ENCODE measurements around the gene TMEM121.

Gene TMEM121

GRCh38 chr14:105498430-105499255, 27.7 kb upstream of the TMEM121 start:
- DNase-seq: no peak

GRCh38 chr14:105499256-105500035, 26.9 kb upstream of the TMEM121 start:
- DNase-seq: no peak

GRCh38 chr14:105500036-105500725, 26.2 kb upstream of the TMEM121 start:
- DNase-seq: no peak

- DNase-seq: no peak
Observed at GRCh38 chr14:105500726-105501101, 25.7 kb upstream of the TMEM121 start.

GRCh38 chr14:105501504-105502291, 24.7 kb upstream of the TMEM121 start:
- no peak for DNase-seq

GRCh38 chr14:105502446-105503295, 23.7 kb upstream of the TMEM121 start:
- no peak for DNase-seq

- DNase-seq: no peak
Observed at GRCh38 chr14:105503296-105503640, 23.1 kb upstream of the TMEM121 start.

GRCh38 chr14:105503935-105504692, 22.3 kb upstream of the TMEM121 start:
- no peak for DNase-seq

GRCh38 chr14:105505101-105505500, 21.3 kb upstream of the TMEM121 start:
- no peak for DNase-seq

- DNase-seq: no peak
Observed at GRCh38 chr14:105507247-105507646, 19.1 kb upstream of the TMEM121 start.

GRCh38 chr14:105508069-105508468, 18.3 kb upstream of the TMEM121 start:
- no peak for DNase-seq

- no peak for DNase-seq
Observed at GRCh38 chr14:105508601-105509000, 17.8 kb upstream of the TMEM121 start.

- no peak for DNase-seq
Observed at GRCh38 chr14:105517096-105517495, 9.3 kb upstream of the TMEM121 start.

- DNase-seq: no peak
Observed at GRCh38 chr14:105519946-105520698, 6.3 kb upstream of the TMEM121 start.

GRCh38 chr14:105525326-105525725, 1.1 kb upstream of the TMEM121 start:
- DNase-seq: no peak

GRCh38 chr14:105526776-105527380, 495 bp downstream of the TMEM121 start:
- DNase-seq: no peak

GRCh38 chr14:105527381-105527825, 1.0 kb downstream of the TMEM121 start:
- no peak for DNase-seq

- DNase-seq: peak; percentile 73
Observed at GRCh38 chr14:105527826-105528585, 1.6 kb downstream of the TMEM121 start.
